H1 (cell line): Measurements from ENCODE around the gene FXYD3.

ENCODE experiments used
- CTCF ChIP-seq, 3 experiments: IDR thresholded peaks; 1 replicate in 2 of 3; 2 replicates in 1 of 3; pipeline versions ENCODE4 v1.5.1 to v1.6.1; 2011; ENCODE audit warnings: low read length in 3 of 3, mild to moderate bottlenecking in 3 of 3, inconsistent platforms in 2 of 3, low read depth in 1 of 3, moderate library complexity in 1 of 3; ENCODE audit not compliant: insufficient read depth in 1 of 3; ENCODE audit errors: control extremely low read depth in 1 of 3
- POLR2A ChIP-seq, 2 experiments: IDR thresholded peaks; 1 replicate in 1 of 2; 2 replicates in 1 of 2; pipeline ENCODE4 v1.6.1; 2011; ENCODE audit warnings: low read depth in 2 of 2, low read length in 2 of 2, mild to moderate bottlenecking in 2 of 2; ENCODE audit errors: control extremely low read depth in 1 of 2

- TF ChIP-seq CTCF (IDR thresholded peaks at IDR 0.05; ENCODE audit: control extremely low read depth in 1 of 3, insufficient read depth in 1 of 3, low read depth in 1 of 3, low read length in 3 of 3) (peak in 1 of 3 experiments; percentile 3; a peak in 1 of 4 replicates), POLR2A (IDR thresholded peaks at IDR 0.05; ENCODE audit: control extremely low read depth in 1 of 2, low read depth in 2 of 2, low read length in 2 of 2) (no peak)
Observed at GRCh38 chr19:35076026-35076370, 39.6 kb upstream of the FXYD3 start.
